ENCODE data around the gene LIPK. TPM values are rescaled to one million over a fixed set of nuclear protein-coding genes. Genes with fewer than 3 reads are reported as not detected.
A peak's percentile ranks its signal among the peaks of the same experiment; 100 is the strongest.

Gene LIPK
- polyA plus RNA-seq, 1 of the 3 experiments (the other 2 are of a cell fraction): not detected

DNA sequence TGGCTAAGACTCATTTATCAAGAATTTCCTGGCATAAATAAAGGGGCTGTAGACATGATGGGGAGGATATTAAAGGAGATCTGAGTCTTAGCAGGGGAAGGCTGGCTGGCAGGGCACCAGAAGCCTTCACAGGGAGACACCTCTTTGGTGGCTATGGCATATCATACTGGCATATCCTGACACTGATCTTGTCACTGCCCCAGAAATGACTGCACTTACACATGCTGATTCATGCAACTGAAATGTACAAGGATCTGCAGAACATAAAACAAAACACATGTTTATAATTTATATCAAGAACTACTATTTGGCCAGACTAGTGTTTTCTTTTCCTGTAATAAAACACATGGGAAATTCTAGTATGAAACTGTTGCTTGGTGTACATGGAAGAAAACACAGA is 48.2 kb downstream of the LIPK start:
- peaks cover 13% of the 10 kb centered on the region for H3F3A ChIP-seq (replicated peaks; ENCODE audit: insufficient read depth)
- ChIA-PET POLR2A (no interaction called here), CTCF (no interaction called here)
- H3K4me3 ChIP-seq (ENCODE audit: low read depth in 2 of 2, low read length in 1 of 2): no peak overlapping the region
- H3K4me2 ChIP-seq: 0 out of 2 replicates have a peak overlapping the region, but pooled peaks have one; percentile 1
- H3K4me1 ChIP-seq (ENCODE audit: control insufficient read depth in 1 of 2, insufficient read depth in 2 of 2, low read depth in 1 of 2, low read length in 1 of 2): peaks cover 0 to 7% of the 10 kb centered on the region in 2 experiments; a peak in 2 of 4 replicates
- H2AFZ ChIP-seq (ENCODE audit: low read depth): no peak overlapping the region
- DNase-seq: peak; percentile 22
- no peaks in the 10 kb centered on the region for H3K36me3 ChIP-seq (replicated peaks in 1 of 2; ENCODE audit: control insufficient read depth in 1 of 2, insufficient read depth in 2 of 2, low read length in 1 of 2)
- H3K9me3 ChIP-seq: 0 out of 2 replicates have a peak, but pooled peaks cover 6% of the 10 kb centered on the region
- no peaks in the 10 kb centered on the region for H3K27me3 ChIP-seq (ENCODE audit: insufficient read depth)
- no peaks in the 10 kb centered on the region for H4K20me1 ChIP-seq (ENCODE audit: insufficient read depth)
- no peak overlapping the region for H3K9ac ChIP-seq
- H3K9me2 ChIP-seq: no peaks in the 10 kb centered on the region
- no peaks in the 10 kb centered on the region for H3K79me2 ChIP-seq (ENCODE audit: insufficient read depth)
- H3K27ac ChIP-seq (ENCODE audit: low read depth in 2 of 2, low read length in 1 of 2): peak overlapping the region; percentile 53 to 66; a peak in 3 of 4 replicates
- TF ChIP-seq TCF12 (IDR thresholded peaks at IDR 0.05): peak; percentile 98
- TF ChIP-seq RXRA (IDR thresholded peaks at IDR 0.05; ENCODE audit: borderline replicate concordance, low read depth): peak; percentile 77
- TF ChIP-seq, protein P1, sequence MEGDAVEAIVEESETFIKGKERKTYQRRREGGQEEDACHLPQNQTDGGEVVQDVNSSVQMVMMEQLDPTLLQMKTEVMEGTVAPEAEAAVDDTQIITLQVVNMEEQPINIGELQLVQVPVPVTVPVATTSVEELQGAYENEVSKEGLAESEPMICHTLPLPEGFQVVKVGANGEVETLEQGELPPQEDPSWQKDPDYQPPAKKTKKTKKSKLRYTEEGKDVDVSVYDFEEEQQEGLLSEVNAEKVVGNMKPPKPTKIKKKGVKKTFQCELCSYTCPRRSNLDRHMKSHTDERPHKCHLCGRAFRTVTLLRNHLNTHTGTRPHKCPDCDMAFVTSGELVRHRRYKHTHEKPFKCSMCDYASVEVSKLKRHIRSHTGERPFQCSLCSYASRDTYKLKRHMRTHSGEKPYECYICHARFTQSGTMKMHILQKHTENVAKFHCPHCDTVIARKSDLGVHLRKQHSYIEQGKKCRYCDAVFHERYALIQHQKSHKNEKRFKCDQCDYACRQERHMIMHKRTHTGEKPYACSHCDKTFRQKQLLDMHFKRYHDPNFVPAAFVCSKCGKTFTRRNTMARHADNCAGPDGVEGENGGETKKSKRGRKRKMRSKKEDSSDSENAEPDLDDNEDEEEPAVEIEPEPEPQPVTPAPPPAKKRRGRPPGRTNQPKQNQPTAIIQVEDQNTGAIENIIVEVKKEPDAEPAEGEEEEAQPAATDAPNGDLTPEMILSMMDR (IDR thresholded peaks at IDR 0.05): no peak
- TF ChIP-seq SMC3 (IDR thresholded peaks at IDR 0.05; ENCODE audit: low read depth, low read length): no peak
- TF ChIP-seq MEF2A (IDR thresholded peaks at IDR 0.05; ENCODE audit: borderline replicate concordance, low read depth): no peak
- TF ChIP-seq NFIC (IDR thresholded peaks at IDR 0.05; ENCODE audit: borderline replicate concordance): peak; percentile 86
- TF ChIP-seq, protein P2, sequence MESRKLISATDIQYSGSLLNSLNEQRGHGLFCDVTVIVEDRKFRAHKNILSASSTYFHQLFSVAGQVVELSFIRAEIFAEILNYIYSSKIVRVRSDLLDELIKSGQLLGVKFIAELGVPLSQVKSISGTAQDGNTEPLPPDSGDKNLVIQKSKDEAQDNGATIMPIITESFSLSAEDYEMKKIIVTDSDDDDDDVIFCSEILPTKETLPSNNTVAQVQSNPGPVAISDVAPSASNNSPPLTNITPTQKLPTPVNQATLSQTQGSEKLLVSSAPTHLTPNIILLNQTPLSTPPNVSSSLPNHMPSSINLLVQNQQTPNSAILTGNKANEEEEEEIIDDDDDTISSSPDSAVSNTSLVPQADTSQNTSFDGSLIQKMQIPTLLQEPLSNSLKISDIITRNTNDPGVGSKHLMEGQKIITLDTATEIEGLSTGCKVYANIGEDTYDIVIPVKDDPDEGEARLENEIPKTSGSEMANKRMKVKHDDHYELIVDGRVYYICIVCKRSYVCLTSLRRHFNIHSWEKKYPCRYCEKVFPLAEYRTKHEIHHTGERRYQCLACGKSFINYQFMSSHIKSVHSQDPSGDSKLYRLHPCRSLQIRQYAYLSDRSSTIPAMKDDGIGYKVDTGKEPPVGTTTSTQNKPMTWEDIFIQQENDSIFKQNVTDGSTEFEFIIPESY (IDR thresholded peaks at IDR 0.05; ENCODE audit: borderline replicate concordance, low read depth): 0 out of 2 replicates have a peak, but pooled peaks have one; percentile 33
- peak in 1 of 2 experiments; percentile 77; a peak in 3 of 4 replicates for TF ChIP-seq EP300 (IDR thresholded peaks at IDR 0.05; ENCODE audit: borderline replicate concordance in 1 of 2, low read depth in 1 of 2, low read length in 1 of 2)
- TF ChIP-seq GATA2 (CRISPR knock-in tag; IDR thresholded peaks at IDR 0.05): 0 out of 2 replicates have a peak, but pooled peaks have one; percentile 22
- TF ChIP-seq RCOR1 (IDR thresholded peaks at IDR 0.05; ENCODE audit: low read length): peak; percentile 42; the same call in 1 of the 2 replicates
- no peak for TF ChIP-seq FOXJ3 (CRISPR knock-in tag; IDR thresholded peaks at IDR 0.05)
- TF ChIP-seq CHD2 (IDR thresholded peaks at IDR 0.05; ENCODE audit: low read length, partially characterized antibody): no peak
- no peak for TF ChIP-seq MXI1 (IDR thresholded peaks at IDR 0.05; ENCODE audit: low read depth, low read length)
- TF ChIP-seq ELF1 (IDR thresholded peaks at IDR 0.05): no peak
- no peak for TF ChIP-seq GABPA (IDR thresholded peaks at IDR 0.05; ENCODE audit: low read depth)
- TF ChIP-seq, protein P3, sequence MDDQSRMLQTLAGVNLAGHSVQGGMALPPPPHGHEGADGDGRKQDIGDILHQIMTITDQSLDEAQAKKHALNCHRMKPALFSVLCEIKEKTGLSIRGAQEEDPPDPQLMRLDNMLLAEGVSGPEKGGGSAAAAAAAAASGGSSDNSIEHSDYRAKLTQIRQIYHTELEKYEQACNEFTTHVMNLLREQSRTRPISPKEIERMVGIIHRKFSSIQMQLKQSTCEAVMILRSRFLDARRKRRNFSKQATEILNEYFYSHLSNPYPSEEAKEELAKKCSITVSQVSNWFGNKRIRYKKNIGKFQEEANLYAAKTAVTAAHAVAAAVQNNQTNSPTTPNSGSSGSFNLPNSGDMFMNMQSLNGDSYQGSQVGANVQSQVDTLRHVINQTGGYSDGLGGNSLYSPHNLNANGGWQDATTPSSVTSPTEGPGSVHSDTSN (IDR thresholded peaks at IDR 0.05): peak; percentile 91
- TF ChIP-seq TAF1 (IDR thresholded peaks at IDR 0.05; ENCODE audit: borderline replicate concordance, low read depth, low read length): no peak
- TF ChIP-seq RFX5 (IDR thresholded peaks at IDR 0.05; ENCODE audit: low read length): no peak
- no peak for TF ChIP-seq FOXM1 (IDR thresholded peaks at IDR 0.05; ENCODE audit: low read depth)
- TF ChIP-seq, protein P4, sequence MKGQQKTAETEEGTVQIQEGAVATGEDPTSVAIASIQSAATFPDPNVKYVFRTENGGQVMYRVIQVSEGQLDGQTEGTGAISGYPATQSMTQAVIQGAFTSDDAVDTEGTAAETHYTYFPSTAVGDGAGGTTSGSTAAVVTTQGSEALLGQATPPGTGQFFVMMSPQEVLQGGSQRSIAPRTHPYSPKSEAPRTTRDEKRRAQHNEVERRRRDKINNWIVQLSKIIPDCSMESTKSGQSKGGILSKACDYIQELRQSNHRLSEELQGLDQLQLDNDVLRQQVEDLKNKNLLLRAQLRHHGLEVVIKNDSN (IDR thresholded peaks at IDR 0.05; ENCODE audit: borderline replicate concordance, low read depth): no peak
- TF ChIP-seq, protein P5, sequence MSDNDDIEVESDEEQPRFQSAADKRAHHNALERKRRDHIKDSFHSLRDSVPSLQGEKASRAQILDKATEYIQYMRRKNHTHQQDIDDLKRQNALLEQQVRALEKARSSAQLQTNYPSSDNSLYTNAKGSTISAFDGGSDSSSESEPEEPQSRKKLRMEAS (IDR thresholded peaks at IDR 0.05; ENCODE audit: low read depth): peak; percentile 45; the same call in 1 of the 2 replicates
- TF ChIP-seq SIN3A (IDR thresholded peaks at IDR 0.05; ENCODE audit: borderline replicate concordance, low read depth, low read length): no peak
- no peak for TF ChIP-seq EZH2phosphoT487 (IDR thresholded peaks at IDR 0.05; ENCODE audit: borderline replicate concordance, low read depth)
- peak; percentile 67; the same call in 1 of the 2 replicates for TF ChIP-seq TEAD4 (IDR thresholded peaks at IDR 0.05; ENCODE audit: borderline replicate concordance, insufficient read depth)
- TF ChIP-seq, protein P6, sequence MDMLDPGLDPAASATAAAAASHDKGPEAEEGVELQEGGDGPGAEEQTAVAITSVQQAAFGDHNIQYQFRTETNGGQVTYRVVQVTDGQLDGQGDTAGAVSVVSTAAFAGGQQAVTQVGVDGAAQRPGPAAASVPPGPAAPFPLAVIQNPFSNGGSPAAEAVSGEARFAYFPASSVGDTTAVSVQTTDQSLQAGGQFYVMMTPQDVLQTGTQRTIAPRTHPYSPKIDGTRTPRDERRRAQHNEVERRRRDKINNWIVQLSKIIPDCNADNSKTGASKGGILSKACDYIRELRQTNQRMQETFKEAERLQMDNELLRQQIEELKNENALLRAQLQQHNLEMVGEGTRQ (IDR thresholded peaks at IDR 0.05; ENCODE audit: borderline replicate concordance, low read depth, low read length): no peak
- TF ChIP-seq NRF1 (IDR thresholded peaks at IDR 0.05; ENCODE audit: low read depth, low read length): no peak
- TF ChIP-seq FOSL2 (IDR thresholded peaks at IDR 0.05; ENCODE audit: borderline replicate concordance, low read depth): peak; percentile 85
- peak; percentile 85 for TF ChIP-seq POLR2AphosphoS5 (IDR thresholded peaks at IDR 0.05; ENCODE audit: low read depth, low read length)
